HCT116 (cell line): ENCODE data around the gene MAMLD1. TPM values are rescaled to one million over a fixed set of nuclear protein-coding genes. Genes with fewer than 3 reads are reported as not detected.

Experiments
- ATAC-seq: fragments of 200-7000 bp; cut with Tn5 transposase; 2 replicates; pipeline ENCODE4 v1.9.1; 2020; ENCODE audit warnings: mild to moderate bottlenecking, moderate library complexity
- BruUV-seq: library from RNA; stranded (reverse); fragments of 400-500 nt; replicated peaks from 2 replicates; lab custom pipeline; 2021; lab: Mats Ljungman, UMichigan
- CTCF ChIA-PET: fragments of 300-600 bp; sonication (Branson Sonifier 250); formaldehyde crosslinking; loops from one replicate; lab custom pipeline; 2021; ENCODE audit warnings: antibody characterized with exemption; lab: Charles Lee
- POLR2A ChIA-PET: fragments of 300-600, 350-600 bp; sonication (Branson Sonifier 250); formaldehyde crosslinking; loops from one replicate; lab custom pipeline; 2021; ENCODE audit warnings: antibody characterized with exemption; lab: Charles Lee
- RAD21 ChIA-PET, 2 experiments: fragments of 300-600 bp; sonication (Branson Sonifier 250); formaldehyde crosslinking; loops; one replicate each; lab custom pipeline; 2023; ENCODE audit warnings: low total read pairs in 2 of 2; ENCODE audit not compliant: uncharacterized antibody in 2 of 2, unreplicated experiment in 2 of 2, low non-redundant PET in 1 of 2; lab: Charles Lee
- DNase-seq: peaks from one replicate; pipeline ENCODE4 v3.0.0-alpha.2; 2010; ENCODE audit warnings: low read depth, low spot score
- H2AFZ ChIP-seq: fragments of 200-600 bp; shearing (Covaris generic), sonication (generic); 2 replicates; pipeline ENCODE4 v1.6.1; 2017; ENCODE audit warnings: low read depth, mixed run types, mixed read lengths, antibody characterized with exemption, low read length; ENCODE audit not compliant: poor library complexity, severe bottlenecking
- H3K27ac ChIP-seq: 2 replicates; pipeline ENCODE4 v1.5.1; 2012; ENCODE audit warnings: low read depth, low read length
- H3K27me3 ChIP-seq: fragments of 200-600 bp; sonication (generic); 2 replicates; pipeline ENCODE4 v1.6.1; 2016; ENCODE audit warnings: mixed run types, low read length, mixed read lengths; ENCODE audit not compliant: insufficient read depth
- H3K36me3 ChIP-seq, 2 experiments: fragments of 200-500 bp in 1 of 2; fragments of 200-600 bp in 1 of 2; sonication (Bioruptor generic) in 1 of 2; sonication (generic) in 1 of 2; 2 replicates each; pipeline versions ENCODE4 v1.5.1 to v1.6.1; 2014 to 2016; ENCODE audit warnings: low read length in 2 of 2, inconsistent platforms in 1 of 2, mixed read lengths in 1 of 2, mixed run types in 1 of 2; ENCODE audit not compliant: insufficient read depth in 2 of 2, control insufficient read depth in 1 of 2
- H3K4me1 ChIP-seq, 2 experiments: fragments of 200-600 bp in 1 of 2; sonication (generic) in 1 of 2; 2 replicates each; pipeline versions ENCODE4 v1.5.1 to v1.6.1; 2012 to 2017; ENCODE audit warnings: low read length in 2 of 2, inconsistent platforms in 1 of 2, mild to moderate bottlenecking in 1 of 2, mixed read lengths in 1 of 2, mixed run types in 1 of 2, moderate library complexity in 1 of 2; ENCODE audit not compliant: insufficient read depth in 2 of 2, control insufficient read depth in 1 of 2
- H3K4me2 ChIP-seq: fragments of 200-600 bp; sonication (generic); 2 replicates; pipeline ENCODE4 v1.6.1; 2017; ENCODE audit warnings: mixed run types, low read length, mixed read lengths
- H3K4me3 ChIP-seq, 2 experiments: fragments of 200-600 bp in 1 of 2; sonication (generic) in 1 of 2; replicated peaks in 1 of 2; 2 replicates each; pipeline ENCODE4 v1.5.1; 2011 to 2016; ENCODE audit warnings: low read length in 2 of 2, control low read depth in 1 of 2, low read depth in 1 of 2, mild to moderate bottlenecking in 1 of 2, mixed read lengths in 1 of 2, mixed run types in 1 of 2
- H3K79me2 ChIP-seq: fragments of 200-600 bp; sonication (generic); 2 replicates; pipeline ENCODE4 v1.6.1; 2017; ENCODE audit warnings: mild to moderate bottlenecking, mixed run types, low read length, moderate library complexity, mixed read lengths; ENCODE audit not compliant: insufficient read depth
- H3K9ac ChIP-seq: fragments of 200-600 bp; sonication (generic); 2 replicates; pipeline ENCODE4 v1.6.1; 2016; ENCODE audit warnings: low read length, mixed read lengths
- H3K9me2 ChIP-seq: fragments of 200-600 bp; sonication (generic), shearing (Covaris generic); 2 replicates; pipeline ENCODE4 v1.6.1; 2017; ENCODE audit warnings: mixed run types, mild to moderate bottlenecking, moderate library complexity; ENCODE audit not compliant: insufficient read depth
- H3K9me3 ChIP-seq, 2 experiments: fragments of 200-500 bp in 1 of 2; fragments of 200-600 bp in 1 of 2; sonication (Bioruptor generic) in 1 of 2; sonication (generic) in 1 of 2; 2 replicates each; pipeline ENCODE4 v1.6.1; 2014 to 2017; ENCODE audit warnings: low read length in 2 of 2, mixed read lengths in 2 of 2, inconsistent platforms in 1 of 2, low read depth in 1 of 2, mild to moderate bottlenecking in 1 of 2, mixed run types in 1 of 2, moderate library complexity in 1 of 2; ENCODE audit not compliant: control insufficient read depth in 1 of 2, insufficient read depth in 1 of 2
- H4K20me1 ChIP-seq: fragments of 200-600 bp; sonication (generic), shearing (Covaris generic); 2 replicates; pipeline ENCODE4 v1.6.1; 2017; ENCODE audit warnings: mixed run types, mild to moderate bottlenecking, moderate library complexity; ENCODE audit not compliant: insufficient read depth
- CEBPB ChIP-seq: IDR thresholded peaks from 2 replicates; pipeline ENCODE4 v1.6.1; 2012; ENCODE audit warnings: low read depth
- EGR1 ChIP-seq: IDR thresholded peaks from 2 replicates; pipeline ENCODE4 v1.6.1; 2012; ENCODE audit warnings: low read depth
- ELF1 ChIP-seq: IDR thresholded peaks from 2 replicates; pipeline ENCODE4 v1.6.1; 2012; ENCODE audit warnings: low read depth, borderline replicate concordance
- EZH2phosphoT487 ChIP-seq: fragments of 200-600 bp; IDR thresholded peaks from 2 replicates; pipeline ENCODE4 v1.6.1; 2018; ENCODE audit warnings: antibody characterized with exemption, borderline replicate concordance
- MAX ChIP-seq: IDR thresholded peaks from 2 replicates; pipeline ENCODE4 v1.6.1; 2012
- POLR2A ChIP-seq: IDR thresholded peaks from 2 replicates; pipeline ENCODE4 v1.7.0; 2011; ENCODE audit warnings: borderline replicate concordance; ENCODE audit not compliant: insufficient read depth, insufficient read length; ENCODE audit errors: extremely low read depth
- REST ChIP-seq: IDR thresholded peaks from 2 replicates; pipeline ENCODE4 v1.6.1; 2012; ENCODE audit warnings: low read depth
- SIN3A ChIP-seq: IDR thresholded peaks from 2 replicates; pipeline ENCODE4 v1.6.1; 2012; ENCODE audit warnings: low read depth
- SP1 ChIP-seq: IDR thresholded peaks from 2 replicates; pipeline ENCODE4 v1.6.1; 2012; ENCODE audit warnings: low read depth
- TCF7L2 ChIP-seq: IDR thresholded peaks from 2 replicates; pipeline ENCODE4 v1.7.0; 2011; ENCODE audit warnings: borderline replicate concordance, inconsistent platforms; ENCODE audit not compliant: insufficient read depth, insufficient read length; ENCODE audit errors: extremely low read depth
- YY1 ChIP-seq: IDR thresholded peaks from 2 replicates; pipeline ENCODE4 v1.6.1; 2011; ENCODE audit warnings: low read length, low read depth, moderate library complexity, mild to moderate bottlenecking; ENCODE audit not compliant: insufficient replicate concordance; ENCODE audit errors: extremely low read depth
- intact Hi-C: fragments of 100-400 bp; cut with micrococcal nuclease; formaldehyde crosslinking; loops from 2 replicates; pipeline ENCODE4 v1.10.0; 2022
- total RNA-seq: library from RNA; stranded (reverse); gene quantifications from one replicate; pipeline ENCODE4 v1.2.1, GENCODE V29; 2021; ENCODE audit not compliant: unreplicated experiment

MAMLD1 gene
- total RNA-seq, 1 experiment from 2014 or later = 3.6 TPM

GRCh38 chrX:150515801-150516200 is 152.7 kb downstream of the MAMLD1 start:
- ATAC-seq (no peak), DNase-seq (no peak)
- H3K9ac ChIP-seq = no peak overlapping the region
- BruUV-seq = no TSS peak
- no peaks in the 10 kb centered on the region for H3K4me1 ChIP-seq
- H3K27ac ChIP-seq = no peak overlapping the region
- no peaks in the 10 kb centered on the region for H3K36me3 ChIP-seq
- no peak overlapping the region for H2AFZ ChIP-seq
- intact Hi-C loops = no loop called here
- H3K79me2 ChIP-seq = no peaks in the 10 kb centered on the region
- no peaks in the 10 kb centered on the region for H3K9me2 ChIP-seq
- RAD21 ChIA-PET = no interaction called here
- no peak overlapping the region for H3K4me3 ChIP-seq
- no peaks in the 10 kb centered on the region for H3K27me3 ChIP-seq
- TF ChIP-seq TCF7L2 (no peak), EZH2phosphoT487 (no peak), POLR2A (no peak), EGR1 (no peak), REST (no peak), YY1 (no peak), SP1 (no peak), CEBPB (no peak), MAX (no peak), SIN3A (no peak), ELF1 (no peak)
- TF ChIP-seq, all 23 proteins: peak for 0
- H3K9me3 ChIP-seq = no peaks in the 10 kb centered on the region
- H3K4me2 ChIP-seq = no peak overlapping the region
- H4K20me1 ChIP-seq = no peaks in the 10 kb centered on the region
- POLR2A ChIA-PET = no interaction called here
- CTCF ChIA-PET = no interaction called here
